A673 (cell line): ENCODE measurements around the gene PYHIN1.

Source experiments
- CTCF ChIP-seq: fragments of 300-800, 200-600 bp; sonication (generic); conservative IDR thresholded peaks from 2 replicates; pipeline ENCODE4 v1.5.1; 2017; ENCODE audit warnings: low read depth, mild to moderate bottlenecking, antibody characterized with exemption, low read length, moderate library complexity, mixed read lengths
- EZH2 ChIP-seq: fragments of 200-600 bp; sonication (generic); IDR thresholded peaks from 2 replicates; pipeline ENCODE4 v1.6.1; 2017; ENCODE audit warnings: borderline replicate concordance, low read depth, mild to moderate bottlenecking, mixed read lengths, antibody characterized with exemption, low read length; ENCODE audit not compliant: poor library complexity, severe bottlenecking

- TF ChIP-seq CTCF (no peak), EZH2 (no peak)
Observed at GRCh38 chr1:158979229-158979628, 47.9 kb downstream of the PYHIN1 start.
